H1 (cell line): Measurements from ENCODE around the gene GSE1. TPM values are rescaled to one million over a fixed set of nuclear protein-coding genes. Genes with fewer than 3 reads are reported as not detected.

Source experiments
- CTCF ChIA-PET: fragments of 300-600 bp; sonication (Branson Sonifier 250); formaldehyde crosslinking; loops from one replicate; lab custom pipeline; 2021; ENCODE audit not compliant: partially characterized antibody; lab: Charles Lee
- POLR2A ChIA-PET: fragments of 300-600 bp; sonication (Branson Sonifier 250); formaldehyde crosslinking; loops from one replicate; lab custom pipeline; 2021; ENCODE audit warnings: inconsistent platforms; ENCODE audit not compliant: partially characterized antibody; lab: Charles Lee
- DNase-seq, 2 experiments: peaks; one replicate each; pipeline versions ENCODE4 v3.0.0 to v3.0.0-alpha.2; 2010 to 2022; ENCODE audit warnings: low spot score in 2 of 2, low read depth in 1 of 2, mixed read lengths in 1 of 2
- FAIRE-seq: peaks from 2 replicates; lab custom pipeline; 2011; peaks lifted over from hg19 to GRCh38; lab: Jason Lieb, UNC
- H2AFZ ChIP-seq: 2 replicates; pipeline ENCODE4 v1.8.1; 2012; ENCODE audit warnings: low read length, inconsistent platforms
- H2AK5ac ChIP-seq: 2 replicates; pipeline ENCODE4 v1.6.1; 2013; ENCODE audit warnings: low read depth, low read length
- H2BK120ac ChIP-seq: replicated peaks from 2 replicates; pipeline ENCODE3; 2013; ENCODE audit warnings: low read depth, low read length, inconsistent platforms
- H2BK12ac ChIP-seq: 2 replicates; pipeline ENCODE4 v1.6.1; 2013; ENCODE audit warnings: low read depth, low read length
- H2BK15ac ChIP-seq: 2 replicates; pipeline ENCODE4 v1.6.1; 2013; ENCODE audit warnings: low read length
- H2BK20ac ChIP-seq: 2 replicates; pipeline ENCODE4 v1.6.1; 2013; ENCODE audit warnings: low read length
- H2BK5ac ChIP-seq: 2 replicates; pipeline ENCODE4 v1.6.1; 2013; ENCODE audit warnings: low read depth, low read length
- H3K14ac ChIP-seq: 2 replicates; pipeline ENCODE4 v1.6.1; 2013; ENCODE audit warnings: inconsistent platforms; ENCODE audit not compliant: insufficient read length
- H3K18ac ChIP-seq: 2 replicates; pipeline ENCODE4 v1.6.1; 2013; ENCODE audit warnings: low read length; ENCODE audit errors: extremely low read depth
- H3K23ac ChIP-seq: 2 replicates; pipeline ENCODE4 v1.6.1; 2013; ENCODE audit warnings: inconsistent platforms; ENCODE audit not compliant: insufficient read length
- H3K23me2 ChIP-seq: 2 replicates; pipeline ENCODE4 v1.6.1; 2013; ENCODE audit warnings: low read depth, low read length
- H3K27ac ChIP-seq: 2 replicates; pipeline ENCODE4 v1.6.1; 2011; ENCODE audit warnings: low read depth, low read length, inconsistent platforms
- H3K27me3 ChIP-seq, 4 experiments: replicated peaks in 1 of 4; 1 replicate in 1 of 4; 2 replicates in 3 of 4; pipeline versions ENCODE4 v1.6.1 to v1.8.1; 2011 to 2013; ENCODE audit warnings: low read length in 3 of 4, mild to moderate bottlenecking in 3 of 4, inconsistent platforms in 2 of 4, mixed read lengths in 2 of 4, moderate library complexity in 1 of 4; ENCODE audit not compliant: control insufficient read depth in 3 of 4, insufficient read depth in 3 of 4; ENCODE audit errors: extremely low read depth in 1 of 4
- H3K36me3 ChIP-seq, 4 experiments: 2 replicates each; pipeline versions ENCODE4 v1.6.1 to v1.8.1; 2011 to 2013; ENCODE audit warnings: mild to moderate bottlenecking in 4 of 4, low read length in 3 of 4, moderate library complexity in 2 of 4, control low read depth in 1 of 4, inconsistent platforms in 1 of 4; ENCODE audit not compliant: insufficient read depth in 4 of 4, control insufficient read depth in 2 of 4
- H3K4ac ChIP-seq: replicated peaks from 2 replicates; pipeline ENCODE3; 2013; ENCODE audit warnings: low read length, low read depth, mixed read lengths, inconsistent platforms; ENCODE audit not compliant: insufficient read length
- H3K4me1 ChIP-seq, 4 experiments: replicated peaks in 1 of 4; 1 replicate in 1 of 4; 2 replicates in 3 of 4; pipeline versions ENCODE4 v1.6.1 to v1.8.1; 2011 to 2013; ENCODE audit warnings: low read length in 3 of 4, inconsistent platforms in 2 of 4, mixed read lengths in 1 of 4; ENCODE audit not compliant: insufficient read depth in 4 of 4, control insufficient read depth in 3 of 4
- H3K4me2 ChIP-seq, 2 experiments: 2 replicates each; pipeline versions ENCODE4 v1.6.1 to v1.8.1; 2011 to 2013; ENCODE audit warnings: low read depth in 2 of 2, low read length in 2 of 2, control low read depth in 1 of 2, inconsistent platforms in 1 of 2, mild to moderate bottlenecking in 1 of 2; ENCODE audit not compliant: insufficient read depth in 1 of 2
- H3K4me3 ChIP-seq, 4 experiments: fragments of 200-600, 300-600 bp in 1 of 4; sonication (generic), shearing (Covaris generic), sonication (Bioruptor Twin) in 1 of 4; 2 replicates each; pipeline versions ENCODE4 v1.5.1 to v1.8.1; 2011 to 2016; ENCODE audit warnings: low read length in 4 of 4, low read depth in 3 of 4, control low read depth in 2 of 4, inconsistent platforms in 2 of 4, mild to moderate bottlenecking in 2 of 4, mixed read lengths in 1 of 4, moderate library complexity in 1 of 4; ENCODE audit not compliant: insufficient read depth in 2 of 4; ENCODE audit errors: extremely low read depth in 1 of 4
- H3K56ac ChIP-seq: replicated peaks from 2 replicates; pipeline ENCODE3; 2013; ENCODE audit warnings: low read depth, mild to moderate bottlenecking, mixed read lengths, low read length, inconsistent platforms; ENCODE audit not compliant: insufficient read length
- H3K79me1 ChIP-seq: 2 replicates; pipeline ENCODE4 v1.6.1; 2013; ENCODE audit warnings: low read depth, low read length, control low read depth
- H3K79me2 ChIP-seq, 2 experiments: 2 replicates each; pipeline versions ENCODE4 v1.6.1 to v1.8.1; 2012 to 2013; ENCODE audit warnings: low read length in 2 of 2, mild to moderate bottlenecking in 2 of 2, inconsistent platforms in 1 of 2; ENCODE audit not compliant: insufficient read depth in 2 of 2, control insufficient read depth in 1 of 2
- H3K9ac ChIP-seq, 4 experiments: replicated peaks in 1 of 4; 1 replicate in 1 of 4; 2 replicates in 3 of 4; pipeline versions ENCODE4 v1.6.1 to v1.8.1; 2011 to 2013; ENCODE audit warnings: low read depth in 3 of 4, low read length in 3 of 4, control low read depth in 2 of 4, mild to moderate bottlenecking in 2 of 4, moderate library complexity in 2 of 4, inconsistent platforms in 1 of 4; ENCODE audit errors: extremely low read depth in 1 of 4
- H3K9me3 ChIP-seq, 2 experiments: 2 replicates each; pipeline versions ENCODE4 v1.6.1 to v1.8.1; 2012 to 2013; ENCODE audit warnings: mild to moderate bottlenecking in 2 of 2, moderate library complexity in 2 of 2, control low read depth in 1 of 2, inconsistent platforms in 1 of 2, low read depth in 1 of 2, low read length in 1 of 2, mixed read lengths in 1 of 2; ENCODE audit not compliant: insufficient read depth in 2 of 2
- H4K20me1 ChIP-seq, 2 experiments: replicated peaks in 1 of 2; 2 replicates each; pipeline versions ENCODE3 to v1.8.1; 2011 to 2013; ENCODE audit warnings: inconsistent platforms in 2 of 2, low read length in 2 of 2, mild to moderate bottlenecking in 1 of 2; ENCODE audit not compliant: insufficient read depth in 2 of 2, control insufficient read depth in 1 of 2
- H4K5ac ChIP-seq: 2 replicates; pipeline ENCODE4 v1.6.1; 2013; ENCODE audit warnings: low read length, low read depth, mixed read lengths, inconsistent platforms; ENCODE audit not compliant: insufficient read length
- H4K8ac ChIP-seq: 2 replicates; pipeline ENCODE4 v1.8.0; 2013; ENCODE audit warnings: mild to moderate bottlenecking, moderate library complexity, low read length, inconsistent platforms; ENCODE audit not compliant: insufficient read depth; ENCODE audit errors: extremely low read depth
- H4K91ac ChIP-seq: replicated peaks from 2 replicates; pipeline ENCODE3; 2013; ENCODE audit warnings: low read length, mixed read lengths, inconsistent platforms; ENCODE audit not compliant: insufficient read length
- ASH2L ChIP-seq: fragments of 200-600, 300-600 bp; sonication (generic); IDR thresholded peaks from one replicate; pipeline ENCODE4 v1.7.1; 2017; ENCODE audit warnings: low read length
- CTCF ChIP-seq, 3 experiments: IDR thresholded peaks; 1 replicate in 2 of 3; 2 replicates in 1 of 3; pipeline versions ENCODE4 v1.5.1 to v1.6.1; 2011; ENCODE audit warnings: low read length in 3 of 3, mild to moderate bottlenecking in 3 of 3, inconsistent platforms in 2 of 3, low read depth in 1 of 3, moderate library complexity in 1 of 3; ENCODE audit not compliant: insufficient read depth in 1 of 3; ENCODE audit errors: control extremely low read depth in 1 of 3
- FOSL1 ChIP-seq: IDR thresholded peaks from 2 replicates; pipeline ENCODE4 v1.6.1; 2011; ENCODE audit warnings: mild to moderate bottlenecking, low read depth, low read length, moderate library complexity; ENCODE audit not compliant: insufficient read depth
- KDM1A ChIP-seq: fragments of 200-600, 300-600 bp; sonication (generic); IDR thresholded peaks from 2 replicates; pipeline ENCODE4 v1.7.1; 2016; ENCODE audit warnings: mild to moderate bottlenecking, low read length, borderline replicate concordance
- NRF1 ChIP-seq: IDR thresholded peaks from 2 replicates; pipeline ENCODE4 v1.6.1; 2011; ENCODE audit warnings: mild to moderate bottlenecking, low read depth, low read length, improper control_type of control experiment
- SIN3A ChIP-seq, 2 experiments: IDR thresholded peaks in 1 of 2; conservative IDR thresholded peaks in 1 of 2; 2 replicates each; pipeline ENCODE4 v1.6.1; 2011 to 2012; ENCODE audit warnings: low read length in 2 of 2, improper control_type of control experiment in 1 of 2, low read depth in 1 of 2, mild to moderate bottlenecking in 1 of 2
- TBP ChIP-seq: IDR thresholded peaks from 2 replicates; pipeline ENCODE4 v1.6.1; 2011; ENCODE audit warnings: low read depth, low read length, improper control_type of control experiment
- TCF12 ChIP-seq: IDR thresholded peaks from 2 replicates; pipeline ENCODE4 v1.6.1; 2011; ENCODE audit warnings: low read depth, mild to moderate bottlenecking, low read length
- WGBS, 2 experiments: shearing (Covaris generic) in 1 of 2; methylation state at CpG; one replicate each; pipeline versions ENCODE4 v1.1.6 to v1.1.7; 2013 to 2015; ENCODE audit warnings: low lambda C conversion rate in 2 of 2, mixed read lengths in 2 of 2, inconsistent platforms in 1 of 2, low coverage in 1 of 2, missing lambda C conversion rate in 1 of 2; ENCODE audit not compliant: insufficient replicate concordance in 2 of 2, insufficient coverage in 1 of 2, insufficient read length in 1 of 2; ENCODE audit errors: extremely low coverage in 1 of 2, missing lambda C conversion rate in 1 of 2; 5-methylcytosine and 5-hydroxymethylcytosine counted together
- polyA plus RNA-seq, 7 experiments: library from polyadenylated mRNA; depleted of rRNA in 3 of 7; stranded (reverse) in 5 of 7; unstranded in 2 of 7; fragments of >200 nt in 5 of 7; fragments of 200-250 nt in 2 of 7; gene quantifications; 1 replicate in 5 of 7; 2 replicates in 1 of 7; 4 replicates in 1 of 7; pipeline versions ENCODE4 v1.2.1 to v1.2.3, GENCODE V29; 2011 to 2013; ENCODE audit warnings: missing spikeins in 2 of 7, mixed read lengths in 2 of 7
- total RNA-seq: library from RNA; stranded (reverse); fragmentation: NEBNext Ultra II Directional; extraction: Animal tissue kit (Norgen Biotek cat#: 25700); gene quantifications from 2 replicates; pipeline ENCODE4 v1.2.1, GENCODE V29; 2021

The GSE1 gene
- total and polyA plus RNA-seq, 2 of the 8 experiments (the other 6 are each of a cell fraction or from before 2014, with no cell fraction given), result 26.0 to 65.6 TPM

- H3K4me2 ChIP-seq, result peak overlapping the region; percentile 54 to 74; a peak in 3 of 4 replicates
- no peak overlapping the region for H3K56ac ChIP-seq
- H2AFZ ChIP-seq, result no peak overlapping the region
- no peak overlapping the region for H3K4ac ChIP-seq
- 38% methylated on average over 19 of the region's 20 CpGs; no CpG with 5 or more reads in 1 of the 2 experiments for WGBS, 2 experiments
- H3K36me3 ChIP-seq, result no peaks in the 10 kb centered on the region
- ChIA-PET CTCF (interaction anchor here (0.7 to 15.6 kb wide), 12 partner anchors 11 to 463 kb away, joined by 3 to 173 read pairs (median 6); no protein-coding TSS in a partner anchor), POLR2A (interaction anchor here (1.1 to 4.7 kb wide), 8 partner anchors 9 to 36 kb away, joined by 3 to 27 read pairs (median 7); no protein-coding TSS in a partner anchor)
- no peak overlapping the region for H3K27ac ChIP-seq
- peaks cover 0 to 22% (median 14%) of the 10 kb centered on the region in 4 experiments; a peak in 4 of 7 replicates for H3K27me3 ChIP-seq
- H3K14ac ChIP-seq, result no peak overlapping the region
- H3K23ac ChIP-seq, result no peak overlapping the region
- H3K79me2 ChIP-seq, result peaks cover 0 to 53% of the 10 kb centered on the region in 2 experiments; a peak in 3 of 4 replicates
- H3K23me2 ChIP-seq, result no peaks in the 10 kb centered on the region
- no peak for TF ChIP-seq FOSL1
- no peak for TF ChIP-seq TBP
- no peak for TF ChIP-seq NRF1
- TF ChIP-seq ASH2L, result no peak
- TF ChIP-seq CTCF (IDR thresholded peaks at IDR 0.05; ENCODE audit: control extremely low read depth in 1 of 3, insufficient read depth in 1 of 3, low read depth in 1 of 3, low read length in 3 of 3), result no peak
- peak; percentile 87 for TF ChIP-seq KDM1A
- peak; percentile 57; the same call in 1 of the 2 replicates for TF ChIP-seq TCF12
- TF ChIP-seq SIN3A (conservative IDR thresholded peaks at IDR 0.05 in 1 of 2, IDR thresholded peaks at IDR 0.05 in 1 of 2; ENCODE audit: low read depth in 1 of 2, low read length in 2 of 2), result no peak
- FAIRE-seq (no peak), DNase-seq (no peak)
- H4K91ac ChIP-seq, result peak overlapping the region; percentile 25
- no peak overlapping the region for H2BK120ac ChIP-seq
- peak overlapping the region; percentile 86; the same call in 1 of the 2 replicates for H2BK20ac ChIP-seq
- H2AK5ac ChIP-seq, result peak overlapping the region; percentile 88
- no peak overlapping the region for H3K9ac ChIP-seq
- peak overlapping the region; percentile 66; the same call in 1 of the 2 replicates for H2BK5ac ChIP-seq
- H3K9me3 ChIP-seq, result no peaks in the 10 kb centered on the region
- H2BK12ac ChIP-seq, result 0 out of 2 replicates have a peak overlapping the region, but pooled peaks have one; percentile 29
- H4K5ac ChIP-seq, result no peak overlapping the region
- no peak overlapping the region for H3K4me3 ChIP-seq
- peak overlapping the region; percentile 81 for H3K18ac ChIP-seq
- no peak overlapping the region for H4K8ac ChIP-seq
- peaks cover 28 to 79% (median 59%) of the 10 kb centered on the region in 4 experiments for H3K4me1 ChIP-seq
- peaks cover 13% of the 10 kb centered on the region for H3K79me1 ChIP-seq
- peak overlapping the region; percentile 81; the same call in 1 of the 2 replicates for H2BK15ac ChIP-seq
- H4K20me1 ChIP-seq, result peaks cover 1 to 8% of the 10 kb centered on the region in 2 experiments
Measured at GRCh38 chr16:85577899-85578598, 35.1 kb upstream of the GSE1 start.
